MM.1S (cell line): ENCODE results near the gene SUGP1.

Source experiments
- DNase-seq: peaks from one replicate; pipeline ENCODE4 v3.0.0-alpha.2; 2015
- H2AFZ ChIP-seq: fragments of 300-600 bp; sonication (generic); 2 replicates; pipeline ENCODE4 v1.6.0; 2016; ENCODE audit warnings: antibody characterized with exemption, low read length
- H3F3A ChIP-seq: fragments of 300-600 bp; sonication (generic); 2 replicates; pipeline ENCODE4 v1.6.1; 2016; ENCODE audit warnings: mild to moderate bottlenecking, antibody characterized with exemption, low read length, moderate library complexity, mixed read lengths; ENCODE audit not compliant: insufficient read depth
- H3K27ac ChIP-seq: fragments of 300-600 bp; sonication (generic); 2 replicates; pipeline ENCODE4 v1.5.1; 2016; ENCODE audit warnings: mild to moderate bottlenecking, low read length
- H3K27me3 ChIP-seq: fragments of 300-600 bp; sonication (generic); replicated peaks from 2 replicates; pipeline ENCODE4 v1.6.0; 2016; ENCODE audit warnings: low read length; ENCODE audit not compliant: insufficient read depth
- H3K36me3 ChIP-seq: fragments of 300-600 bp; sonication (generic); replicated peaks from 2 replicates; pipeline ENCODE4 v1.6.1; 2016; ENCODE audit warnings: mild to moderate bottlenecking, low read length, mixed read lengths; ENCODE audit not compliant: insufficient read depth
- H3K4me1 ChIP-seq: fragments of 300-600 bp; sonication (generic); 2 replicates; pipeline ENCODE4 v1.6.1; 2016; ENCODE audit warnings: low read length, mixed read lengths
- H3K4me2 ChIP-seq: fragments of 300-600 bp; sonication (generic); 2 replicates; pipeline ENCODE4 v1.6.0; 2016; ENCODE audit warnings: low read depth, low read length
- H3K4me3 ChIP-seq: fragments of 300-600 bp; sonication (generic); 2 replicates; pipeline ENCODE4 v1.5.1; 2016; ENCODE audit warnings: low read length, mixed read lengths
- H3K79me2 ChIP-seq: fragments of 300-600 bp; sonication (generic); 2 replicates; pipeline ENCODE4 v1.6.1; 2016; ENCODE audit warnings: mixed run types, low read length, mixed read lengths
- H3K9ac ChIP-seq: fragments of 300-600 bp; sonication (generic); 2 replicates; pipeline ENCODE4 v1.6.1; 2016; ENCODE audit warnings: low read length, mixed read lengths
- H3K9me2 ChIP-seq: fragments of 300-600 bp; sonication (generic); replicated peaks from 2 replicates; pipeline ENCODE4 v1.6.1; 2016; ENCODE audit warnings: mild to moderate bottlenecking, low read length, mixed read lengths; ENCODE audit not compliant: insufficient read depth
- H3K9me3 ChIP-seq: fragments of 300-600 bp; sonication (generic); replicated peaks from 2 replicates; pipeline ENCODE4 v1.6.1; 2016; ENCODE audit warnings: mild to moderate bottlenecking, low read length, mixed read lengths; ENCODE audit not compliant: insufficient read depth
- H4K20me1 ChIP-seq: fragments of 300-600 bp; sonication (generic); 2 replicates; pipeline ENCODE4 v1.6.1; 2016; ENCODE audit warnings: mild to moderate bottlenecking, low read length, moderate library complexity, mixed read lengths; ENCODE audit not compliant: insufficient read depth
- CTCF ChIP-seq: fragments of 300-600 bp; sonication (generic); IDR thresholded peaks from 2 replicates; pipeline ENCODE4 v1.5.1; 2016; ENCODE audit warnings: antibody characterized with exemption, low read length, mixed read lengths
- EZH2 ChIP-seq: fragments of 300-600 bp; sonication (generic); optimal IDR thresholded peaks from 2 replicates; pipeline ENCODE3; 2017; ENCODE audit warnings: low read depth, mild to moderate bottlenecking, antibody characterized with exemption, low read length, mixed read lengths
- EZH2phosphoT487 ChIP-seq: fragments of 300-600 bp; sonication (generic); IDR thresholded peaks from 2 replicates; pipeline ENCODE4 v1.6.1; 2018; ENCODE audit warnings: antibody characterized with exemption, low read length

Gene SUGP1

GRCh38 chr19:19303411-19303810 lies 16.9 kb downstream of the SUGP1 start:
- TF ChIP-seq EZH2phosphoT487 (no peak), CTCF (no peak), EZH2 (no peak)
- no peaks in the 10 kb centered on the region for H3K9me3 ChIP-seq
- no peaks in the 10 kb centered on the region; the same call in 1 of the 2 replicates for H3K36me3 ChIP-seq

GRCh38 chr19:19300613-19301012 lies 19.7 kb downstream of the SUGP1 start:
- Histone ChIP-seq H3F3A (no peaks in the 10 kb centered on the region), H4K20me1 (no peaks in the 10 kb centered on the region), H3K9me2 (no peaks in the 10 kb centered on the region), H2AFZ (no peak overlapping the region), H3K4me3 (no peak overlapping the region), H3K79me2 (no peaks in the 10 kb centered on the region), H3K4me2 (no peak overlapping the region), H3K9ac (no peak overlapping the region), H3K27me3 (no peaks in the 10 kb centered on the region), H3K36me3 (no peaks in the 10 kb centered on the region; the same call in 1 of the 2 replicates), H3K4me1 (no peaks in the 10 kb centered on the region), H3K27ac (no peak overlapping the region), H3K9me3 (no peaks in the 10 kb centered on the region)
- DNase-seq: no peak
- TF ChIP-seq CTCF: no peak
- no peak for TF ChIP-seq EZH2phosphoT487
- no peak for TF ChIP-seq EZH2

More at GRCh38 chr19:19303411-19303810, 16.9 kb downstream of the SUGP1 start:
- Histone ChIP-seq H3K9ac (no peak overlapping the region), H3K27ac (no peak overlapping the region), H4K20me1 (no peaks in the 10 kb centered on the region), H3K9me2 (no peaks in the 10 kb centered on the region), H3F3A (no peaks in the 10 kb centered on the region), H3K27me3 (no peaks in the 10 kb centered on the region), H3K4me1 (no peaks in the 10 kb centered on the region), H3K4me2 (no peak overlapping the region), H2AFZ (no peak overlapping the region), H3K79me2 (no peaks in the 10 kb centered on the region), H3K4me3 (no peak overlapping the region)
- DNase-seq: no peak

GRCh38 chr19:19297759-19298158 lies 22.6 kb downstream of the SUGP1 start:
- Histone ChIP-seq H3F3A (no peaks in the 10 kb centered on the region), H3K9me2 (no peaks in the 10 kb centered on the region), H3K9ac (no peak overlapping the region), H3K9me3 (no peaks in the 10 kb centered on the region), H3K27ac (no peak overlapping the region), H4K20me1 (no peaks in the 10 kb centered on the region), H3K4me3 (no peak overlapping the region), H3K79me2 (no peaks in the 10 kb centered on the region), H3K4me2 (no peak overlapping the region), H3K36me3 (no peaks in the 10 kb centered on the region; the same call in 1 of the 2 replicates), H3K27me3 (no peaks in the 10 kb centered on the region), H3K4me1 (no peaks in the 10 kb centered on the region), H2AFZ (no peak overlapping the region)
- DNase-seq: no peak
- TF ChIP-seq EZH2 (no peak), CTCF (no peak), EZH2phosphoT487 (no peak)
